Middle frontal gyrus (tissue), 1 donor: Measurements from ENCODE around the gene IL21R.
"Not testable (repeated sequence)": the region's sequence is repeated elsewhere in the genome, so short reads cannot be mapped to it uniquely, and the experiment has no call there.

ENCODE experiments used
- DNase-seq: peaks from one replicate; pipeline ENCODE4 v3.0.0-alpha.2; 2015; ENCODE audit warnings: low spot score; ENCODE audit errors: extremely low spot score

IL21R gene

GRCh38 chr16:27426423-27427408, 24.7 kb downstream of the IL21R start:
- DNase-seq: no peak

GRCh38 chr16:27427538-27427937, 25.6 kb downstream of the IL21R start:
- DNase-seq: no peak

- DNase-seq: no peak
Observed at GRCh38 chr16:27428026-27428785, 26.2 kb downstream of the IL21R start.

- DNase-seq: no peak
Observed at GRCh38 chr16:27429330-27429871, 27.4 kb downstream of the IL21R start.

GRCh38 chr16:27429981-27430441, 28.0 kb downstream of the IL21R start:
- DNase-seq: no peak

- DNase-seq: no peak
Observed at GRCh38 chr16:27430512-27430911, 28.5 kb downstream of the IL21R start.

GRCh38 chr16:27430923-27431484, 29.0 kb downstream of the IL21R start:
- DNase-seq: no peak

- DNase-seq: no peak
Observed at GRCh38 chr16:27431773-27432532, 30.0 kb downstream of the IL21R start.

GRCh38 chr16:27432558-27432957, 30.6 kb downstream of the IL21R start:
- DNase-seq: no peak

- not testable (repeated sequence) for DNase-seq
Observed at GRCh38 chr16:27433191-27433590, 31.2 kb downstream of the IL21R start.

- DNase-seq: no peak
Observed at GRCh38 chr16:27433636-27434035, 31.7 kb downstream of the IL21R start.

- DNase-seq: no peak
Observed at GRCh38 chr16:27434141-27435051, 32.4 kb downstream of the IL21R start.

- DNase-seq: not testable (repeated sequence)
Observed at GRCh38 chr16:27435146-27435545, 33.2 kb downstream of the IL21R start.

GRCh38 chr16:27436065-27436464, 34.1 kb downstream of the IL21R start:
- DNase-seq: no peak

- DNase-seq: no peak
Observed at GRCh38 chr16:27436921-27437650, 35.1 kb downstream of the IL21R start.

GRCh38 chr16:27437946-27438345, 36.0 kb downstream of the IL21R start:
- no peak for DNase-seq

- DNase-seq: no peak
Observed at GRCh38 chr16:27439271-27440018, 37.5 kb downstream of the IL21R start.

GRCh38 chr16:27441276-27441675, 39.3 kb downstream of the IL21R start:
- DNase-seq: no peak
